PC-3 (cell line): ENCODE results near the gene NIFK.
A peak's percentile ranks its signal among the peaks of the same experiment; 100 is the strongest.

Experiments
- CTCF ChIP-seq: fragments of 300-600 bp; sonication (generic); conservative IDR thresholded peaks from 2 replicates; pipeline ENCODE4 v1.5.1; 2017; ENCODE audit warnings: antibody characterized with exemption, low read depth, mild to moderate bottlenecking, low read length
- EZH2phosphoT487 ChIP-seq: fragments of 300-600 bp; sonication (generic); IDR thresholded peaks from 2 replicates; pipeline ENCODE4 v1.6.1; 2018; ENCODE audit warnings: mild to moderate bottlenecking, antibody characterized with exemption, low read length, borderline replicate concordance

GRCh38 chr2:121689356-121689755, 47.3 kb downstream of the NIFK start:
- TF ChIP-seq CTCF: peak; percentile 62; the same call in 1 of the 2 replicates
- TF ChIP-seq EZH2phosphoT487: no peak
